ENCODE measurements around the gene NRTN. TPM values are rescaled to one million over a fixed set of nuclear protein-coding genes. Genes with fewer than 3 reads are reported as not detected.

The NRTN gene
- total and polyA plus RNA-seq, 2 of the 13 experiments (the other 11 are each of a cell fraction or from before 2014, with no cell fraction given): 4.1 to 5.3 TPM

- POLR2A ChIA-PET: interaction anchor here (0.8 to 1.6 kb wide), 2 partner anchors 49 kb away, joined by 3 to 11 read pairs; no protein-coding TSS in a partner anchor
These were observed 72.6 kb downstream of the NRTN start for GRCh38 chr19:5877427-5877826.

More at GRCh38 chr19:5877427-5877826, 72.6 kb downstream of the NRTN start:
- FAIRE-seq: no peak
- WGBS (ENCODE audit: low lambda C conversion rate): 67% methylated on average over 3 of the region's 8 CpGs
- in situ Hi-C loops (cut with HindIII; ENCODE audit: extremely low pct_ligation_motif_present, low pct_unique_long_range_greater_than_20kb): no loop called here
- H3K27ac ChIP-seq (ENCODE audit: extremely low read length, insufficient read depth, low read length): peak overlapping the region; percentile 56
- H3K4me3 ChIP-seq (replicated peaks in 1 of 3; ENCODE audit: insufficient read depth in 1 of 3, low read depth in 2 of 3, low read length in 3 of 3): no peak overlapping the region
- ATAC-seq: no peak
- no peaks in the 10 kb centered on the region for H3K27me3 ChIP-seq (ENCODE audit: control insufficient read depth in 1 of 2, insufficient read depth in 2 of 2, low read length in 2 of 2)
- no peaks in the 10 kb centered on the region for H3K79me2 ChIP-seq (ENCODE audit: insufficient read depth, low read length)
- no TSS peak for BruUV-seq (replicated peaks)
- intact Hi-C loops (cut with micrococcal nuclease; ENCODE audit: unreplicated experiment): no loop called here
- no peaks in the 10 kb centered on the region for H3K36me3 ChIP-seq (replicated peaks in 1 of 2; ENCODE audit: control insufficient read depth in 1 of 2, insufficient read depth in 2 of 2, low read length in 2 of 2)
- peak overlapping the region; percentile 24; the same call in 1 of the 2 replicates for H3K9ac ChIP-seq (ENCODE audit: insufficient read depth, low read depth, low read length)
- peaks cover 100% of the 10 kb centered on the region for H3K4me1 ChIP-seq (ENCODE audit: insufficient read depth, low read length)
- no peaks in the 10 kb centered on the region for H3K9me3 ChIP-seq (ENCODE audit: low read length)
- H2AFZ ChIP-seq (ENCODE audit: low read length): no peak overlapping the region
- no peak for TF ChIP-seq SIX1 (CRISPR knock-in tag; IDR thresholded peaks at IDR 0.05; ENCODE audit: borderline replicate concordance)
- peak; percentile 94 for TF ChIP-seq ZNF768 (CRISPR knock-in tag; IDR thresholded peaks at IDR 0.05)
- TF ChIP-seq POGZ (CRISPR knock-in tag; IDR thresholded peaks at IDR 0.05): no peak
- no peak for TF ChIP-seq ZNF678 (CRISPR knock-in tag; IDR thresholded peaks at IDR 0.05)
- peak; percentile 24; the same call in 1 of the 2 replicates for TF ChIP-seq ZMYM3 (CRISPR knock-in tag; IDR thresholded peaks at IDR 0.05)
- TF ChIP-seq, protein P1, sequence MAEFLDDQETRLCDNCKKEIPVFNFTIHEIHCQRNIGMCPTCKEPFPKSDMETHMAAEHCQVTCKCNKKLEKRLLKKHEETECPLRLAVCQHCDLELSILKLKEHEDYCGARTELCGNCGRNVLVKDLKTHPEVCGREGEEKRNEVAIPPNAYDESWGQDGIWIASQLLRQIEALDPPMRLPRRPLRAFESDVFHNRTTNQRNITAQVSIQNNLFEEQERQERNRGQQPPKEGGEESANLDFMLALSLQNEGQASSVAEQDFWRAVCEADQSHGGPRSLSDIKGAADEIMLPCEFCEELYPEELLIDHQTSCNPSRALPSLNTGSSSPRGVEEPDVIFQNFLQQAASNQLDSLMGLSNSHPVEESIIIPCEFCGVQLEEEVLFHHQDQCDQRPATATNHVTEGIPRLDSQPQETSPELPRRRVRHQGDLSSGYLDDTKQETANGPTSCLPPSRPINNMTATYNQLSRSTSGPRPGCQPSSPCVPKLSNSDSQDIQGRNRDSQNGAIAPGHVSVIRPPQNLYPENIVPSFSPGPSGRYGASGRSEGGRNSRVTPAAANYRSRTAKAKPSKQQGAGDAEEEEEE (CRISPR knock-in tag; IDR thresholded peaks at IDR 0.05; ENCODE audit: borderline replicate concordance): no peak
- TF ChIP-seq ZNF687 (CRISPR knock-in tag; IDR thresholded peaks at IDR 0.05): no peak
- TF ChIP-seq ZBTB20 (CRISPR knock-in tag; IDR thresholded peaks at IDR 0.05; ENCODE audit: borderline replicate concordance, low read depth): no peak
- TF ChIP-seq MED8 (CRISPR knock-in tag; IDR thresholded peaks at IDR 0.05; ENCODE audit: insufficient replicate concordance): no peak
- no peak for TF ChIP-seq ETS1 (CRISPR knock-in tag; IDR thresholded peaks at IDR 0.05)
- no peaks in the 10 kb centered on the region for H4K20me1 ChIP-seq (ENCODE audit: insufficient read depth, low read length)
- DNase-seq (ENCODE audit: low spot score): no peak
- H3K4me2 ChIP-seq (ENCODE audit: low read depth, low read length): no peak overlapping the region
- CTCF ChIA-PET (ENCODE audit: low intra/inter-chr PET ratio, low total read pairs): no interaction called here
